HFFc6 (cell line): ENCODE measurements around the gene ARHGAP26. TPM values are rescaled to one million over a fixed set of nuclear protein-coding genes. Genes with fewer than 3 reads are reported as not detected.
"Not testable (repeated sequence)": the region's sequence is repeated elsewhere in the genome, so short reads cannot be mapped to it uniquely, and the experiment has no call there.

Experiments
- DNase-seq: peaks from one replicate; pipeline ENCODE4 v3.0.0-alpha.2; 2018
- H3K27ac Mint-ChIP-seq: 2 replicates; pipeline ENCODE4 v1.8.0; 2020; ENCODE audit warnings: mild to moderate bottlenecking, mixed read lengths
- H3K27me3 Mint-ChIP-seq: 2 replicates; pipeline ENCODE4 v1.8.0; 2021; ENCODE audit warnings: mild to moderate bottlenecking, moderate library complexity, mixed read lengths; ENCODE audit not compliant: insufficient read depth
- H3K36me3 Mint-ChIP-seq: 2 replicates; pipeline ENCODE4 v1.8.0; 2021; ENCODE audit warnings: low read depth, mixed read lengths
- H3K4me1 Mint-ChIP-seq: 2 replicates; pipeline ENCODE4 v1.8.0; 2020; ENCODE audit warnings: low read depth, mixed read lengths
- H3K4me3 Mint-ChIP-seq: 2 replicates; pipeline ENCODE4 v1.8.0; 2020; ENCODE audit warnings: mild to moderate bottlenecking, moderate library complexity, mixed read lengths
- H3K9me3 Mint-ChIP-seq: 2 replicates; pipeline ENCODE4 v1.8.0; 2020; ENCODE audit warnings: mild to moderate bottlenecking, mixed read lengths
- CTCF ChIP-seq: fragments of 200-600 bp; sonication (generic); IDR thresholded peaks from 2 replicates; pipeline ENCODE4 v1.5.0; 2021; ENCODE audit warnings: antibody characterized with exemption, mild to moderate bottlenecking
- total RNA-seq, 6 experiments: library from RNA; stranded (reverse); fragmentation: NEBNext Ultra II Directional; extraction: Animal tissue kit (Norgen Biotek cat#: 25700); gene quantifications; 2 replicates in 1 of 6; 3 replicates in 5 of 6; pipeline ENCODE4 v1.2.3, GENCODE V29; 2021

Gene ARHGAP26
- total RNA-seq, 6 experiments from 2014 or later, result 2.3 to 3.6 (median 3.1) TPM

- Mint-ChIP-seq H3K4me3 (no peak overlapping the region), H3K4me1 (peaks cover 15% of the 10 kb centered on the region), H3K27ac (no peak overlapping the region), H3K36me3 (no peaks in the 10 kb centered on the region; the same call in 1 of the 2 replicates), H3K9me3 (no peaks in the 10 kb centered on the region), H3K27me3 (no peaks in the 10 kb centered on the region; the same call in none of the 2 replicates)
- TF ChIP-seq CTCF, result no peak
- DNase-seq, result no peak
These were observed 176.6 kb downstream of the ARHGAP26 start for GRCh38 chr5:142946547-142947426.

- no peak for DNase-seq
- no peak for TF ChIP-seq CTCF
- no peaks in the 10 kb centered on the region for H3K9me3 Mint-ChIP-seq
- H3K27me3 Mint-ChIP-seq, result no peaks in the 10 kb centered on the region; the same call in none of the 2 replicates
- no peak overlapping the region for H3K4me3 Mint-ChIP-seq
- peaks cover 20% of the 10 kb centered on the region for H3K4me1 Mint-ChIP-seq
- H3K27ac Mint-ChIP-seq, result no peak overlapping the region
- H3K36me3 Mint-ChIP-seq, result no peaks in the 10 kb centered on the region; the same call in 1 of the 2 replicates
These were observed 177.2 kb downstream of the ARHGAP26 start for GRCh38 chr5:142947427-142947709.

- Mint-ChIP-seq H3K4me3 (no peak overlapping the region), H3K36me3 (no peaks in the 10 kb centered on the region; the same call in 1 of the 2 replicates), H3K4me1 (peaks cover 6% of the 10 kb centered on the region; the same call in 1 of the 2 replicates), H3K9me3 (no peaks in the 10 kb centered on the region), H3K27ac (no peak overlapping the region), H3K27me3 (peaks cover 2% of the 10 kb centered on the region)
- TF ChIP-seq CTCF, result no peak
- DNase-seq, result no peak
These were observed 182.1 kb downstream of the ARHGAP26 start for GRCh38 chr5:142952229-142952628.

GRCh38 chr5:142952871-142953270 lies 182.7 kb downstream of the ARHGAP26 start:
- DNase-seq, H3K36me3 Mint-ChIP-seq, H3K27ac Mint-ChIP-seq: not testable (repeated sequence)

GRCh38 chr5:142954455-142954854 lies 184.3 kb downstream of the ARHGAP26 start:
- Mint-ChIP-seq H3K36me3 (no peaks in the 10 kb centered on the region; the same call in 1 of the 2 replicates), H3K27ac (no peak overlapping the region)
- TF ChIP-seq CTCF, result no peak

More at GRCh38 chr5:142952871-142953270, 182.7 kb downstream of the ARHGAP26 start:
- H3K27me3 Mint-ChIP-seq, H3K4me3 Mint-ChIP-seq, H3K9me3 Mint-ChIP-seq: not testable (repeated sequence)
- peaks cover 10% of the 10 kb centered on the region for H3K4me1 Mint-ChIP-seq

GRCh38 chr5:142955628-142956027 lies 185.5 kb downstream of the ARHGAP26 start:
- TF ChIP-seq CTCF, result no peak
- no peak overlapping the region for H3K27ac Mint-ChIP-seq
- no peaks in the 10 kb centered on the region; the same call in 1 of the 2 replicates for H3K36me3 Mint-ChIP-seq
- no peaks in the 10 kb centered on the region for H3K9me3 Mint-ChIP-seq
- H3K27me3 Mint-ChIP-seq, result peaks cover 4% of the 10 kb centered on the region
- no peak for DNase-seq
- H3K4me1 Mint-ChIP-seq, result peaks cover 38% of the 10 kb centered on the region
- no peak overlapping the region for H3K4me3 Mint-ChIP-seq

More at GRCh38 chr5:142954455-142954854, 184.3 kb downstream of the ARHGAP26 start:
- Mint-ChIP-seq H3K27me3 (peaks cover 4% of the 10 kb centered on the region), H3K4me3 (no peak overlapping the region), H3K4me1 (peaks cover 26% of the 10 kb centered on the region), H3K9me3 (no peaks in the 10 kb centered on the region)
- no peak for DNase-seq
